RWPE2 (cell line): Measurements from ENCODE around the gene ARL2BP.

Experiments
- ATAC-seq: fragments of 200-7000 bp; cut with Tn5 transposase; 3 replicates; pipeline ENCODE4 v1.9.1; 2021; ENCODE audit warnings: low read depth
- DNase-seq: peaks from one replicate; pipeline ENCODE4 v3.0.0-alpha.2; 2020; ENCODE audit warnings: low spot score
- H3K27ac ChIP-seq: fragments of 450-650 bp; 2 replicates; pipeline ENCODE4 v1.5.1; 2017; ENCODE audit warnings: mild to moderate bottlenecking; ENCODE audit not compliant: poor library complexity, severe bottlenecking
- H3K27me3 ChIP-seq: fragments of 250-450 bp; sonication (Bioruptor Pico); 2 replicates; pipeline ENCODE4 v1.5.1; 2021; ENCODE audit warnings: mild to moderate bottlenecking, moderate library complexity; ENCODE audit not compliant: insufficient read depth, poor library complexity, severe bottlenecking
- H3K36me3 ChIP-seq: fragments of 250-450 bp; sonication (Bioruptor Pico); 2 replicates; pipeline ENCODE4 v1.5.1; 2020; ENCODE audit warnings: low read depth, mild to moderate bottlenecking, moderate library complexity
- H3K4me1 ChIP-seq: fragments of 250-450 bp; sonication (Bioruptor Pico); 2 replicates; pipeline ENCODE4 v1.5.1; 2021; ENCODE audit warnings: mild to moderate bottlenecking, moderate library complexity; ENCODE audit not compliant: insufficient read depth, poor library complexity, severe bottlenecking
- H3K4me3 ChIP-seq: fragments of 250-450 bp; sonication (Bioruptor Pico); 2 replicates; pipeline ENCODE4 v1.5.1; 2021; ENCODE audit warnings: mild to moderate bottlenecking, moderate library complexity; ENCODE audit not compliant: severe bottlenecking
- H3K9me3 ChIP-seq: fragments of 250-450 bp; sonication (Bioruptor Pico); 2 replicates; pipeline ENCODE4 v1.5.1; 2021; ENCODE audit warnings: mild to moderate bottlenecking, moderate library complexity; ENCODE audit not compliant: severe bottlenecking
- TF ChIP-seq, protein P1 (sequence below): fragments of 450-650 bp; IDR thresholded peaks from one replicate; pipeline ENCODE4 v1.5.1; 2017; ENCODE audit warnings: mild to moderate bottlenecking, moderate library complexity; ENCODE audit not compliant: poor library complexity, severe bottlenecking

Gene ARL2BP

DNA sequence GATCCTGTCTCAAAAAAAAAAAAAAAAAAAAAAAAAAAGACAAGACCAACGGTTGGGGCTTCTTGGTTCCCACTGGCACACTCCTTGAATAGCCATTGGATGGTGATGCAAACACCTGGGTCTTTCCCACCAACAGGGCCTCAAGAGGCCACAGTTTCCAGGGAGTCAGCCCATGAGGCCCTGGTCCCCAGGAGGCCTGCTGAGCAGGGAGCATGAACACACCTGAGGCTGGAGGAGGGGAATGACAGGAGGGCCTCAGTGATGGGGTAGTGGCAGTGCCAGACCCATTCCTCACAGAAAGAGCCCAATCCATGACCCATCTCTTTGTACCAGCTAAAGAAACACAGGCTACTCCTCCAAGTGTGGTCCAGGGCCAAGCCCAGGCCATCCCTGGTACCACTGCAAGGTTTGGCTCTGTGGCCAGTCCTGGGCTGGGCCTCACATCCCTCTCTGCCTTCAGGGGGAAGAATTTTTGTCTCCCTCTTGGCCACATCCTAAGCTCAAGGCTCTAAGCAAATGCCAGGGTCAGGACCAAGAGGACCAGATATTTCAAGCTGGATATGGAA, 13.9 kb downstream of the ARL2BP start:
- TF ChIP-seq, protein P1, sequence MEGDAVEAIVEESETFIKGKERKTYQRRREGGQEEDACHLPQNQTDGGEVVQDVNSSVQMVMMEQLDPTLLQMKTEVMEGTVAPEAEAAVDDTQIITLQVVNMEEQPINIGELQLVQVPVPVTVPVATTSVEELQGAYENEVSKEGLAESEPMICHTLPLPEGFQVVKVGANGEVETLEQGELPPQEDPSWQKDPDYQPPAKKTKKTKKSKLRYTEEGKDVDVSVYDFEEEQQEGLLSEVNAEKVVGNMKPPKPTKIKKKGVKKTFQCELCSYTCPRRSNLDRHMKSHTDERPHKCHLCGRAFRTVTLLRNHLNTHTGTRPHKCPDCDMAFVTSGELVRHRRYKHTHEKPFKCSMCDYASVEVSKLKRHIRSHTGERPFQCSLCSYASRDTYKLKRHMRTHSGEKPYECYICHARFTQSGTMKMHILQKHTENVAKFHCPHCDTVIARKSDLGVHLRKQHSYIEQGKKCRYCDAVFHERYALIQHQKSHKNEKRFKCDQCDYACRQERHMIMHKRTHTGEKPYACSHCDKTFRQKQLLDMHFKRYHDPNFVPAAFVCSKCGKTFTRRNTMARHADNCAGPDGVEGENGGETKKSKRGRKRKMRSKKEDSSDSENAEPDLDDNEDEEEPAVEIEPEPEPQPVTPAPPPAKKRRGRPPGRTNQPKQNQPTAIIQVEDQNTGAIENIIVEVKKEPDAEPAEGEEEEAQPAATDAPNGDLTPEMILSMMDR, result no peak
- DNase-seq, result peak; percentile 49
- peaks cover 35% of the 10 kb centered on the region for H3K4me1 ChIP-seq
- peaks cover 54% of the 10 kb centered on the region for H3K36me3 ChIP-seq
- no peaks in the 10 kb centered on the region for H3K9me3 ChIP-seq
- H3K4me3 ChIP-seq, result no peak overlapping the region
- H3K27me3 ChIP-seq, result no peaks in the 10 kb centered on the region
- ATAC-seq, result no peak
- peak overlapping the region; percentile 83 for H3K27ac ChIP-seq

GRCh38 chr16:57260294-57260929, 15.4 kb downstream of the ARL2BP start:
- DNase-seq (peak; percentile 68), ATAC-seq (peak; percentile 64)
- Histone ChIP-seq H3K4me3 (no peak overlapping the region), H3K4me1 (peaks cover 43% of the 10 kb centered on the region), H3K36me3 (peaks cover 45% of the 10 kb centered on the region), H3K9me3 (no peaks in the 10 kb centered on the region), H3K27ac (peak overlapping the region; percentile 83), H3K27me3 (no peaks in the 10 kb centered on the region)
- TF ChIP-seq, protein P1, result no peak

GRCh38 chr16:57261806-57262205, 16.7 kb downstream of the ARL2BP start:
- Histone ChIP-seq H3K4me1 (peaks cover 48% of the 10 kb centered on the region), H3K36me3 (peaks cover 33% of the 10 kb centered on the region), H3K4me3 (no peak overlapping the region), H3K27ac (peak overlapping the region; percentile 83), H3K9me3 (no peaks in the 10 kb centered on the region), H3K27me3 (no peaks in the 10 kb centered on the region)
- ATAC-seq (no peak), DNase-seq (peak; percentile 45)
- TF ChIP-seq, protein P1, result no peak

- peak overlapping the region; percentile 83 for H3K27ac ChIP-seq
- peaks cover 52% of the 10 kb centered on the region for H3K4me1 ChIP-seq
- TF ChIP-seq, protein P1, result no peak
- no peak for ATAC-seq
- no peak overlapping the region for H3K4me3 ChIP-seq
- DNase-seq, result peak; percentile 62
- peaks cover 21% of the 10 kb centered on the region for H3K36me3 ChIP-seq
- no peaks in the 10 kb centered on the region for H3K27me3 ChIP-seq
- no peaks in the 10 kb centered on the region for H3K9me3 ChIP-seq
Measured at GRCh38 chr16:57262841-57263540, 17.9 kb downstream of the ARL2BP start.
